HepG2 (cell line): ENCODE data around the gene SYCE3. TPM values are rescaled to one million over a fixed set of nuclear protein-coding genes. Genes with fewer than 3 reads are reported as not detected.
A peak's percentile ranks its signal among the peaks of the same experiment; 100 is the strongest.

Experiments
- CBX1 ChIP-seq: IDR thresholded peaks from one replicate; pipeline ENCODE4 v1.6.1; 2016; ENCODE audit warnings: antibody characterized with exemption, low read depth
- CSRNP2 ChIP-seq: sonication (generic); formaldehyde crosslinking; conservative IDR thresholded peaks from 2 replicates; pipeline ENCODE4 v1.8.0; 2022; ENCODE audit warnings: low read depth, missing genetic modification reagents
- ESRRA ChIP-seq: sonication (generic); formaldehyde crosslinking; IDR thresholded peaks from 2 replicates; pipeline ENCODE4 v1.5.1; 2020; ENCODE audit warnings: mild to moderate bottlenecking, low read depth, missing genetic modification reagents
- FOXO1 ChIP-seq: sonication (generic); formaldehyde crosslinking; IDR thresholded peaks from 2 replicates; pipeline ENCODE4 v1.4.0; 2020; ENCODE audit warnings: missing genetic modification reagents
- KLF9 ChIP-seq: IDR thresholded peaks from 2 replicates; pipeline ENCODE4 v1.6.1; 2016; ENCODE audit warnings: low read depth
- MAZ ChIP-seq, 2 experiments: sonication (generic) in 1 of 2; formaldehyde crosslinking in 1 of 2; IDR thresholded peaks; 2 replicates each; pipeline versions ENCODE4 v1.5.0 to v1.6.1; 2012 to 2020; ENCODE audit warnings: low read depth in 2 of 2, mild to moderate bottlenecking in 2 of 2, borderline replicate concordance in 1 of 2, improper control_type of control experiment in 1 of 2, low read length in 1 of 2, missing genetic modification reagents in 1 of 2, moderate library complexity in 1 of 2
- MBNL3 ChIP-seq: fragments of 250-450 bp; sonication (Bioruptor Pico); conservative IDR thresholded peaks from 2 replicates; pipeline ENCODE4 v1.8.0; 2022; ENCODE audit warnings: mild to moderate bottlenecking, inconsistent platforms
- NCOA2 ChIP-seq: sonication (generic); formaldehyde crosslinking; IDR thresholded peaks from 2 replicates; pipeline ENCODE4 v1.8.0; 2022; ENCODE audit warnings: inconsistent platforms
- PAWR ChIP-seq: sonication (generic); formaldehyde crosslinking; IDR thresholded peaks from 2 replicates; pipeline ENCODE4 v1.4.0; 2020; ENCODE audit warnings: missing genetic modification reagents, mild to moderate bottlenecking, borderline replicate concordance
- REPIN1 ChIP-seq: sonication (generic); formaldehyde crosslinking; IDR thresholded peaks from 2 replicates; pipeline ENCODE4 v1.8.0; 2022; ENCODE audit warnings: missing genetic modification reagents, low read depth, mild to moderate bottlenecking, borderline replicate concordance
- RFX5 ChIP-seq: IDR thresholded peaks from 2 replicates; pipeline ENCODE4 v1.6.1; 2011; ENCODE audit warnings: low read depth, low read length, improper control_type of control experiment
- SCMH1 ChIP-seq: sonication (generic); formaldehyde crosslinking; IDR thresholded peaks from 2 replicates; pipeline ENCODE4 v1.9.0; 2021; ENCODE audit warnings: missing genetic modification reagents, mild to moderate bottlenecking, borderline replicate concordance
- SP2 ChIP-seq: sonication (generic); formaldehyde crosslinking; IDR thresholded peaks from 2 replicates; pipeline ENCODE4 v1.5.1; 2020; ENCODE audit warnings: mild to moderate bottlenecking, missing genetic modification reagents
- SRSF9 ChIP-seq: fragments of 200-400 bp; formaldehyde crosslinking; IDR thresholded peaks from 2 replicates; pipeline ENCODE4 v1.6.1; 2018; ENCODE audit warnings: borderline replicate concordance, mild to moderate bottlenecking, low read depth, low read length; ENCODE audit not compliant: insufficient read depth, poor library complexity, severe bottlenecking
- ZGPAT ChIP-seq: IDR thresholded peaks from 2 replicates; pipeline ENCODE4 v1.6.1; 2016; ENCODE audit warnings: mild to moderate bottlenecking
- ZNF256 ChIP-seq: sonication (generic); formaldehyde crosslinking; conservative IDR thresholded peaks from 2 replicates; pipeline ENCODE4 v1.4.0; 2020; ENCODE audit warnings: missing genetic modification reagents
- ZNF501 ChIP-seq: sonication (generic); formaldehyde crosslinking; IDR thresholded peaks from 2 replicates; pipeline ENCODE4 v1.5.1; 2020; ENCODE audit warnings: mild to moderate bottlenecking, moderate library complexity, missing genetic modification reagents
- ZNF572 ChIP-seq: sonication (generic); formaldehyde crosslinking; IDR thresholded peaks from 2 replicates; pipeline ENCODE4 v1.5.1; 2020; ENCODE audit warnings: mild to moderate bottlenecking, missing genetic modification reagents
- ZNF574 ChIP-seq: sonication (generic); formaldehyde crosslinking; IDR thresholded peaks from 2 replicates; pipeline ENCODE4 v1.4.0; 2020; ENCODE audit warnings: missing genetic modification reagents
- ZNF597 ChIP-seq: sonication (generic); formaldehyde crosslinking; IDR thresholded peaks from 2 replicates; pipeline ENCODE4 v1.5.0; 2020; ENCODE audit warnings: missing genetic modification reagents
- polyA plus RNA-seq, 8 experiments: library from polyadenylated mRNA; depleted of rRNA in 3 of 8; stranded (reverse) in 7 of 8; unstranded in 1 of 8; fragments of >200 nt; fragmentation: Illumina TruSeq in 4 of 8; extraction: Trizol in 4 of 8; gene quantifications; 2 replicates each; pipeline versions ENCODE4 v1.2.1 to v1.2.3, GENCODE V29; 2011 to 2016; ENCODE audit warnings: low read depth in 4 of 8, missing spikeins in 1 of 8, mixed read lengths in 1 of 8; ENCODE audit not compliant: insufficient read depth in 1 of 8
- total RNA-seq, 5 experiments: library from RNA; depleted of rRNA; stranded (reverse); fragments of >200 nt; fragmentation: Illumina TruSeq; extraction: Trizol; gene quantifications; 2 replicates each; pipeline ENCODE4 v1.2.3, GENCODE V29; 2016; ENCODE audit warnings: low read depth in 1 of 5

The SYCE3 gene
- total and polyA plus RNA-seq, 2 of the 13 experiments (the other 11 are each of a cell fraction or from before 2014, with no cell fraction given) = not detected

GRCh38 chr22:50562523-50563412, at the start of gene SYCE3 (continued):
- TF ChIP-seq CSRNP2 (CRISPR knock-in tag) (no peak), PAWR (CRISPR knock-in tag) (no peak), ZNF256 (CRISPR knock-in tag) (no peak), SP2 (peak; percentile 82), ZNF597 (CRISPR knock-in tag) (no peak), RFX5 (no peak), ZNF574 (CRISPR knock-in tag) (peak; percentile 50; the same call in 1 of the 2 replicates), NCOA2 (CRISPR knock-in tag) (no peak), CBX1 (no peak), SRSF9 (no peak), FOXO1 (CRISPR knock-in tag) (peak; percentile 18; the same call in 1 of the 2 replicates), MAZ (IDR thresholded peaks at IDR 0.05; ENCODE audit: borderline replicate concordance, low read depth, low read length) (peak; percentile 91), MAZ (CRISPR knock-in tag; IDR thresholded peaks at IDR 0.05; ENCODE audit: low read depth) (peak; percentile 80), ZNF501 (CRISPR knock-in tag) (peak; percentile 83), ESRRA (peak; percentile 41), ZNF572 (CRISPR knock-in tag) (0 out of 2 replicates have a peak, but pooled peaks have one; percentile 24), KLF9 (0 out of 2 replicates have a peak, but pooled peaks have one; percentile 10), REPIN1 (CRISPR knock-in tag) (no peak), MBNL3 (no peak), ZGPAT (CRISPR knock-in tag) (peak; percentile 79), SCMH1 (CRISPR knock-in tag) (no peak)
